Naive thymus-derived CD4-positive, alpha-beta T cell (primary cell): Measurements from ENCODE around the gene ZGRF1. TPM values are rescaled to one million over a fixed set of nuclear protein-coding genes. Genes with fewer than 3 reads are reported as not detected.

Source experiments
- ATAC-seq: fragments of 150-1000 bp; cut with Tn5 transposase; 2 replicates; pipeline ENCODE4 v1.10.0; 2021; ENCODE audit warnings: mild to moderate bottlenecking, moderate library complexity
- CTCF ChIA-PET: fragments of 350-600 bp; sonication (Branson Sonifier 250); formaldehyde crosslinking; loops from one replicate; lab custom pipeline; 2021; ENCODE audit warnings: antibody characterized with exemption; lab: Charles Lee
- POLR2A ChIA-PET: fragments of 350-600 bp; sonication (Branson Sonifier 250); formaldehyde crosslinking; loops from one replicate; lab custom pipeline; 2021; ENCODE audit warnings: antibody characterized with exemption, inconsistent platforms; lab: Charles Lee
- DNase-seq, 9 donors: peaks; one replicate each; pipeline versions ENCODE4 v3.0.0 to v3.0.0-alpha.2; 2020 to 2022; ENCODE audit warnings: mixed read lengths in 1 of 9
- H3K27ac ChIP-seq: one replicate; pipeline ENCODE4 v1.7.0; 2013; ENCODE audit warnings: mild to moderate bottlenecking, low read depth, low read length, moderate library complexity
- H3K27me3 ChIP-seq, 2 donors: one replicate each; pipeline ENCODE4 v1.7.0; 2013; ENCODE audit warnings: low read length in 2 of 2, mild to moderate bottlenecking in 2 of 2, moderate library complexity in 2 of 2; ENCODE audit not compliant: control insufficient read depth in 2 of 2, insufficient read depth in 2 of 2
- H3K36me3 ChIP-seq, 3 experiments: 1 replicate in 2 of 3; 2 replicates in 1 of 3; pipeline ENCODE4 v1.7.0; 2013; ENCODE audit warnings: low read length in 3 of 3, mild to moderate bottlenecking in 3 of 3, moderate library complexity in 1 of 3; ENCODE audit not compliant: insufficient read depth in 3 of 3, control insufficient read depth in 2 of 3
- H3K4me1 ChIP-seq, 2 donors: one replicate each; pipeline ENCODE4 v1.7.0; 2013; ENCODE audit warnings: low read length in 2 of 2, mild to moderate bottlenecking in 2 of 2, moderate library complexity in 1 of 2; ENCODE audit not compliant: control insufficient read depth in 2 of 2, insufficient read depth in 2 of 2
- H3K4me3 ChIP-seq: 2 replicates; pipeline ENCODE4 v1.7.0; 2013; ENCODE audit warnings: mild to moderate bottlenecking, low read length
- H3K9me3 ChIP-seq, 3 experiments: 1 replicate in 2 of 3; 2 replicates in 1 of 3; pipeline ENCODE4 v1.7.0; 2013; ENCODE audit warnings: low read length in 3 of 3; ENCODE audit not compliant: control insufficient read depth in 2 of 3
- H3K27ac Mint-ChIP-seq, 9 donors: one replicate each; pipeline ENCODE4 v1.8.0; 2020 to 2022; ENCODE audit warnings: mixed read lengths in 9 of 9, mild to moderate bottlenecking in 8 of 9, moderate library complexity in 5 of 9, inconsistent platforms in 2 of 9
- H3K27me3 Mint-ChIP-seq, 5 donors: one replicate each; pipeline ENCODE4 v1.8.0; 2021 to 2022; ENCODE audit warnings: mixed read lengths in 5 of 5, mild to moderate bottlenecking in 1 of 5
- H3K36me3 Mint-ChIP-seq, 5 donors: one replicate each; pipeline ENCODE4 v1.8.0; 2020 to 2022; ENCODE audit warnings: mixed read lengths in 5 of 5, mild to moderate bottlenecking in 3 of 5, inconsistent platforms in 1 of 5
- H3K4me1 Mint-ChIP-seq, 7 donors: one replicate each; pipeline ENCODE4 v1.8.0; 2020 to 2022; ENCODE audit warnings: mixed read lengths in 7 of 7, mild to moderate bottlenecking in 3 of 7, inconsistent platforms in 1 of 7
- H3K4me3 Mint-ChIP-seq, 10 donors: one replicate each; pipeline ENCODE4 v1.8.0; 2020 to 2022; ENCODE audit warnings: mild to moderate bottlenecking in 10 of 10, mixed read lengths in 10 of 10, moderate library complexity in 6 of 10, inconsistent platforms in 2 of 10
- H3K9me3 Mint-ChIP-seq, 11 donors: one replicate each; pipeline ENCODE4 v1.8.0; 2020 to 2022; ENCODE audit warnings: mixed read lengths in 11 of 11, mild to moderate bottlenecking in 4 of 11, inconsistent platforms in 1 of 11, moderate library complexity in 1 of 11
- intact Hi-C, 2 donors: fragments of 100-400 bp; cut with micrococcal nuclease; formaldehyde crosslinking; loops; one replicate each; pipeline ENCODE4 v1.15.1; 2023
- polyA plus RNA-seq, 2 donors: library from polyadenylated mRNA; unstranded; fragments of 300-500 nt; fragmentation: Illumina TruSeq; gene quantifications; one replicate each; pipeline ENCODE4 v1.2.3, GENCODE V29; 2021
- total RNA-seq, 6 experiments: library from RNA in 5 of 6; stranded (reverse) in 5 of 6; gene quantifications; 1 replicate in 5 of 6; 2 replicates in 1 of 6; pipeline ENCODE4 v1.2.3 and lab custom pipeline; 2021 to 2026

Gene ZGRF1
- total and polyA plus RNA-seq, 7 experiments from 2014 or later = 1.4 to 29.8 (median 10.3) TPM

- Histone ChIP-seq H3K27me3 (peaks cover 25 to 70% of the 10 kb centered on the region in 2 donors), H3K9me3 (peaks cover 0 to 6% (median 4%) of the 10 kb centered on the region in 3 experiments), H3K27ac (no peak overlapping the region), H3K36me3 (no peaks in the 10 kb centered on the region), H3K4me1 (peaks cover 19 to 46% of the 10 kb centered on the region in 2 donors), H3K4me3 (no peak overlapping the region)
- intact Hi-C loops = no loop called here
- DNase-seq (no peak), ATAC-seq (no peak)
- H3K4me3 Mint-ChIP-seq = no peak overlapping the region
- ChIA-PET CTCF (no interaction called here), POLR2A (no interaction called here)
- peaks cover 0 to 10% (median 6%) of the 10 kb centered on the region in 5 donors for H3K36me3 Mint-ChIP-seq
- peaks cover 0 to 39% (median 8%) of the 10 kb centered on the region in 11 donors for H3K9me3 Mint-ChIP-seq
- H3K27me3 Mint-ChIP-seq = peaks cover 91 to 99% (median 93%) of the 10 kb centered on the region in 5 donors
- H3K4me1 Mint-ChIP-seq = peaks cover 44 to 79% (median 76%) of the 10 kb centered on the region in 7 donors
- H3K27ac Mint-ChIP-seq = no peak overlapping the region
Observed at GRCh38 chr4:112518675-112519074, 118.0 kb downstream of the ZGRF1 start.

- H3K4me1 Mint-ChIP-seq = peaks cover 37 to 73% (median 69%) of the 10 kb centered on the region in 7 donors
- DNase-seq = no peak
- H3K27me3 Mint-ChIP-seq = peaks cover 92 to 99% (median 93%) of the 10 kb centered on the region in 5 donors
- H3K4me3 ChIP-seq = no peak overlapping the region
- no peak overlapping the region for H3K27ac ChIP-seq
- no peak for ATAC-seq
- peaks cover 17 to 43% of the 10 kb centered on the region in 2 donors for H3K4me1 ChIP-seq
- ChIA-PET POLR2A (no interaction called here), CTCF (interaction anchor here (1.3 kb wide), 1 partner anchor 418 kb away, joined by 3 read pairs; no protein-coding TSS in a partner anchor)
- intact Hi-C loops = loop anchor here in 1 of 2 donors (1.0 to 2.0 kb wide), 3 partner anchors 119 to 1887 kb away; partner anchors contain the start of genes AP1AR, LARP7 and ZGRF1
- peaks cover 0 to 10% (median 6%) of the 10 kb centered on the region in 5 donors for H3K36me3 Mint-ChIP-seq
- no peak overlapping the region for H3K27ac Mint-ChIP-seq
- peak overlapping the region; percentile 6 to 99 (median 74) for H3K4me3 Mint-ChIP-seq
- no peaks in the 10 kb centered on the region for H3K36me3 ChIP-seq
- peaks cover 22 to 71% of the 10 kb centered on the region in 2 donors for H3K27me3 ChIP-seq
- peaks cover 0 to 43% (median 11%) of the 10 kb centered on the region in 11 donors for H3K9me3 Mint-ChIP-seq
- peaks cover 0 to 6% (median 4%) of the 10 kb centered on the region in 3 experiments for H3K9me3 ChIP-seq
Observed at GRCh38 chr4:112517911-112518310, 118.8 kb downstream of the ZGRF1 start.

GRCh38 chr4:112517067-112517634, 119.6 kb downstream of the ZGRF1 start:
- DNase-seq = peak in 1 of 9 donors; percentile 36
- H3K27ac Mint-ChIP-seq = peak overlapping the region in 1 of 9 donors; percentile 26
- Histone ChIP-seq H3K27me3 (peaks cover 21 to 72% of the 10 kb centered on the region in 2 donors), H3K36me3 (no peaks in the 10 kb centered on the region), H3K4me1 (peaks cover 12 to 36% of the 10 kb centered on the region in 2 donors), H3K4me3 (no peak overlapping the region), H3K27ac (no peak overlapping the region), H3K9me3 (peaks cover 0 to 6% (median 4%) of the 10 kb centered on the region in 3 experiments)
- H3K4me1 Mint-ChIP-seq = peaks cover 33 to 70% (median 61%) of the 10 kb centered on the region in 7 donors
- POLR2A ChIA-PET = no interaction called here
- CTCF ChIA-PET = interaction anchor here (1.3 kb wide), 1 partner anchor 417 kb away, joined by 3 read pairs; no protein-coding TSS in a partner anchor
- H3K4me3 Mint-ChIP-seq = peak overlapping the region; percentile 56 to 99 (median 77)
- peaks cover 0 to 10% (median 9%) of the 10 kb centered on the region in 5 donors for H3K36me3 Mint-ChIP-seq
- no peak for ATAC-seq
- peaks cover 0 to 45% (median 17%) of the 10 kb centered on the region in 11 donors for H3K9me3 Mint-ChIP-seq
- peaks cover 92 to 100% (median 95%) of the 10 kb centered on the region in 5 donors for H3K27me3 Mint-ChIP-seq
- intact Hi-C loops = loop anchor here in 1 of 2 donors (1.0 to 2.0 kb wide), 3 partner anchors 120 to 1886 kb away; partner anchors contain the start of genes AP1AR, LARP7 and ZGRF1

GRCh38 chr4:112516471-112517066, 120.1 kb downstream of the ZGRF1 start:
- H3K4me3 Mint-ChIP-seq = peak overlapping the region; percentile 85 to 99 (median 92)
- ChIA-PET CTCF (interaction anchor here (0.7 to 1.3 kb wide), 2 partner anchors 417 to 1291 kb away, joined by 3 to 9 read pairs; no protein-coding TSS in a partner anchor), POLR2A (interaction anchor here (0.6 kb wide), 2 partner anchors 403 to 1305 kb away, joined by 3 read pairs; no protein-coding TSS in a partner anchor)
- H3K36me3 Mint-ChIP-seq = peaks cover 0 to 13% (median 9%) of the 10 kb centered on the region in 5 donors
- H3K27ac Mint-ChIP-seq = peak overlapping the region in 1 of 9 donors; percentile 26
- peaks cover 92 to 100% (median 95%) of the 10 kb centered on the region in 5 donors for H3K27me3 Mint-ChIP-seq
- H3K27ac ChIP-seq = no peak overlapping the region
- DNase-seq = peak in 1 of 9 donors; percentile 28
- no peak overlapping the region for H3K4me3 ChIP-seq
- peaks cover 0 to 6% (median 4%) of the 10 kb centered on the region in 3 experiments for H3K9me3 ChIP-seq
- H3K36me3 ChIP-seq = no peaks in the 10 kb centered on the region
- H3K4me1 Mint-ChIP-seq = peaks cover 33 to 70% (median 62%) of the 10 kb centered on the region in 7 donors
- peaks cover 16 to 69% of the 10 kb centered on the region in 2 donors for H3K27me3 ChIP-seq
- peaks cover 12 to 36% of the 10 kb centered on the region in 2 donors for H3K4me1 ChIP-seq
- no peak for ATAC-seq
- peaks cover 0 to 45% (median 13%) of the 10 kb centered on the region in 11 donors for H3K9me3 Mint-ChIP-seq
- intact Hi-C loops = loop anchor here in 1 of 2 donors (1.0 to 2.0 kb wide), 3 partner anchors 120 to 1886 kb away; partner anchors contain the start of genes AP1AR, LARP7 and ZGRF1

GRCh38 chr4:112516066-112516470, 120.6 kb downstream of the ZGRF1 start, which contains the start of gene NEUROG2:
Gene NEUROG2, minus strand, starts transcription at chr4:112516180. Its CDS starts 705 bp downstream, at chr4:112515475.
- Mint-ChIP-seq H3K36me3 (peaks cover 0 to 13% (median 9%) of the 10 kb centered on the region in 5 donors), H3K9me3 (peaks cover 0 to 45% (median 16%) of the 10 kb centered on the region in 11 donors), H3K27me3 (peaks cover 92 to 100% (median 95%) of the 10 kb centered on the region in 5 donors), H3K27ac (peak within 1 kb of the TSS in 4 of 9 donors; percentile 38 to 86 (median 66)), H3K4me1 (peaks cover 38 to 70% (median 62%) of the 10 kb centered on the region in 7 donors), H3K4me3 (peak within 1 kb of the TSS; percentile 85 to 99 (median 92))
- Histone ChIP-seq H3K4me3 (peak within 1 kb of the TSS; percentile 63), H3K27me3 (peaks cover 16 to 69% of the 10 kb centered on the region in 2 donors), H3K36me3 (no peaks in the 10 kb centered on the region), H3K27ac (no peak within 1 kb of the TSS), H3K4me1 (peaks cover 12 to 40% of the 10 kb centered on the region in 2 donors), H3K9me3 (peaks cover 0 to 6% (median 4%) of the 10 kb centered on the region in 3 experiments)
- no peak for ATAC-seq
- intact Hi-C loops = loop anchor here in 1 of 2 donors (2.0 kb wide), 2 partner anchors 121 to 1885 kb away; partner anchors contain the start of genes LARP7 and ZGRF1
- ChIA-PET POLR2A (interaction anchor here (0.6 kb wide), 2 partner anchors 402 to 1306 kb away, joined by 3 read pairs; no protein-coding TSS in a partner anchor), CTCF (interaction anchor here (0.7 kb wide), 1 partner anchor 1291 kb away, joined by 9 read pairs; no protein-coding TSS in a partner anchor)
- DNase-seq = no peak
